PFSK-1 (cell line): ENCODE measurements around the gene TSGA10IP.

Experiments used
- FOXP2 ChIP-seq: optimal IDR thresholded peaks from 2 replicates; pipeline ENCODE3; 2011; ENCODE audit warnings: borderline replicate concordance, control low read depth, inconsistent platforms; ENCODE audit not compliant: insufficient read depth; ENCODE audit errors: extremely low read length, extremely low read depth
- REST ChIP-seq, 2 experiments: IDR thresholded peaks; 2 replicates each; pipeline versions ENCODE4 v1.6.1 to v1.8.0; 2011 to 2012; ENCODE audit warnings: low read depth in 2 of 2, low read length in 2 of 2, control low read depth in 1 of 2, inconsistent platforms in 1 of 2, mild to moderate bottlenecking in 1 of 2, moderate library complexity in 1 of 2; ENCODE audit not compliant: insufficient read depth in 1 of 2
- TAF1 ChIP-seq: IDR thresholded peaks from 2 replicates; pipeline ENCODE4 v1.6.1; 2012; ENCODE audit warnings: low read length, control low read depth, borderline replicate concordance; ENCODE audit not compliant: insufficient read depth

- no peak for TF ChIP-seq TAF1
- no peak for TF ChIP-seq REST (IDR thresholded peaks at IDR 0.05; ENCODE audit: insufficient read depth in 1 of 2, low read depth in 2 of 2, low read length in 2 of 2)
- no peak for TF ChIP-seq FOXP2
Measured at GRCh38 chr11:66007201-66007634, 61.9 kb downstream of the TSGA10IP start.
